Measurements from ENCODE around the gene DOK6.

The DOK6 gene

GRCh38 chr18:69397096-69397495 lies 3.6 kb upstream of the DOK6 start:
- no peak for DNase-seq (ENCODE audit: low spot score)
- in situ Hi-C loops (cut with MboI; ENCODE audit: low sequenced_read_pairs, unreplicated experiment): no loop called here
- no peak for TF ChIP-seq CTCF (IDR thresholded peaks at IDR 0.05; ENCODE audit: borderline replicate concordance, control extremely low read depth, extremely low read depth, insufficient read depth, missing control alignments)

GRCh38 chr18:69399253-69399652 lies 1.4 kb upstream of the DOK6 start:
- in situ Hi-C loops (cut with MboI; ENCODE audit: low sequenced_read_pairs, unreplicated experiment): no loop called here
- no peak for DNase-seq (ENCODE audit: low spot score)
- no peak for TF ChIP-seq CTCF (IDR thresholded peaks at IDR 0.05; ENCODE audit: borderline replicate concordance, control extremely low read depth, extremely low read depth, insufficient read depth, missing control alignments)

- in situ Hi-C loops (cut with MboI; ENCODE audit: low sequenced_read_pairs, unreplicated experiment): no loop called here
- peak; percentile 37 for DNase-seq (ENCODE audit: low spot score)
Measured at GRCh38 chr18:69400976-69401225, 213 bp downstream of the DOK6 start.

GRCh38 chr18:69401226-69401971 lies 711 bp downstream of the DOK6 start:
- in situ Hi-C loops (cut with MboI; ENCODE audit: low sequenced_read_pairs, unreplicated experiment): no loop called here
- DNase-seq (ENCODE audit: low spot score): no peak

More at GRCh38 chr18:69400976-69401225, 213 bp downstream of the DOK6 start:
- TF ChIP-seq CTCF (IDR thresholded peaks at IDR 0.05; ENCODE audit: borderline replicate concordance, control extremely low read depth, extremely low read depth, insufficient read depth, missing control alignments): no peak

GRCh38 chr18:69401972-69402532 lies 1.4 kb downstream of the DOK6 start:
- TF ChIP-seq CTCF (IDR thresholded peaks at IDR 0.05; ENCODE audit: borderline replicate concordance, control extremely low read depth, extremely low read depth, insufficient read depth, missing control alignments): no peak
- in situ Hi-C loops (cut with MboI; ENCODE audit: low sequenced_read_pairs, unreplicated experiment): no loop called here
- DNase-seq (ENCODE audit: low spot score): peak; percentile 30

More at GRCh38 chr18:69401226-69401971, 711 bp downstream of the DOK6 start:
- TF ChIP-seq CTCF (IDR thresholded peaks at IDR 0.05; ENCODE audit: borderline replicate concordance, control extremely low read depth, extremely low read depth, insufficient read depth, missing control alignments): no peak

- peak; percentile 15 for DNase-seq (ENCODE audit: low spot score)
- in situ Hi-C loops (cut with MboI; ENCODE audit: low sequenced_read_pairs, unreplicated experiment): no loop called here
- TF ChIP-seq CTCF (IDR thresholded peaks at IDR 0.05; ENCODE audit: borderline replicate concordance, control extremely low read depth, extremely low read depth, insufficient read depth, missing control alignments): no peak
Measured at GRCh38 chr18:69402533-69402989, 1.9 kb downstream of the DOK6 start.

Data from GM13976 (cell line).